ENCODE measurements around the gene TLR1. TPM values are rescaled to one million over a fixed set of nuclear protein-coding genes. Genes with fewer than 3 reads are reported as not detected.

Gene TLR1
- total and polyA plus RNA-seq, 2 donors (not counting 1 experiment from before 2014, with no cell fraction given): 23.4 to 50.8 TPM

GRCh38 chr4:38757945-38758600 is 46.5 kb downstream of the TLR1 start:
- Histone ChIP-seq H3K9ac (ENCODE audit: low read length) (no peak overlapping the region), H3K36me3 (replicated peaks in 1 of 2; ENCODE audit: control extremely low read depth in 1 of 2, control insufficient read depth in 1 of 2, extremely low read depth in 1 of 2, insufficient read depth in 2 of 2, low read length in 1 of 2) (no peaks in the 10 kb centered on the region), H3K4me2 (replicated peaks; ENCODE audit: low read depth, low read length, poor library complexity, severe bottlenecking) (no peak overlapping the region), H3K9me3 (ENCODE audit: control extremely low read depth in 1 of 3, control insufficient read depth in 2 of 3, insufficient read depth in 1 of 3, low read length in 2 of 3) (peaks cover 0 to 5% (median 0%) of the 10 kb centered on the region in 3 donors), H2AFZ (ENCODE audit: insufficient read depth, low read depth, low read length, poor library complexity, severe bottlenecking) (peak overlapping the region; percentile 17), H3K79me2 (ENCODE audit: control insufficient read depth, insufficient read depth, low read length) (peaks cover 17% of the 10 kb centered on the region), H3K4me1 (ENCODE audit: control insufficient read depth in 2 of 2, insufficient read depth in 2 of 2, low read length in 2 of 2) (peaks cover 47 to 58% of the 10 kb centered on the region in 2 donors), H3K4me3 (ENCODE audit: control extremely low read depth in 1 of 5, extremely low read depth in 1 of 5, insufficient read depth in 1 of 5, low read depth in 2 of 5, low read length in 4 of 5) (no peak overlapping the region), H4K20me1 (ENCODE audit: control insufficient read depth, insufficient read depth, low read length, poor library complexity, severe bottlenecking) (no peaks in the 10 kb centered on the region), H3K27me3 (replicated peaks in 1 of 4; ENCODE audit: control extremely low read depth in 1 of 4, control insufficient read depth in 3 of 4, insufficient read depth in 4 of 4, low read length in 3 of 4) (no peaks in the 10 kb centered on the region), H3K27ac (ENCODE audit: low read length in 2 of 2) (no peak overlapping the region)
- WGBS (ENCODE audit: insufficient coverage): 77% methylated on average over 3 of the region's 6 CpGs
- H3K9me3 Mint-ChIP-seq (ENCODE audit: insufficient read depth): no peaks in the 10 kb centered on the region
- no peak overlapping the region for H3K4me3 Mint-ChIP-seq
- no peak for TF ChIP-seq CTCF (IDR thresholded peaks at IDR 0.05)
- no peak for TF ChIP-seq EZH2 (IDR thresholded peaks at IDR 0.05; ENCODE audit: borderline replicate concordance, insufficient read depth, low read depth, low read length, poor library complexity, severe bottlenecking)
- H3K4me1 Mint-ChIP-seq: peaks cover 48% of the 10 kb centered on the region
- DNase-seq (peak; percentile 32), ATAC-seq (ENCODE audit: low read depth) (no peak)
- ChIA-PET POLR2A (interaction anchor here (1.4 kb wide), 1 partner anchor 24 kb away, joined by 5 read pairs; no protein-coding TSS in a partner anchor), CTCF (interaction anchor here (0.6 to 19.2 kb wide), 30 partner anchors 12 to 689 kb away, joined by 3 to 620 read pairs (median 12); partner anchors contain the start of genes FAM114A1, TLR1, TLR10 and TLR6)
- H3K27ac Mint-ChIP-seq: peak overlapping the region; percentile 23
- intact Hi-C loops (cut with micrococcal nuclease): no loop called here
- H3K27me3 Mint-ChIP-seq: no peaks in the 10 kb centered on the region

Measured in B cell (primary cell).